ENCODE results near the gene RPRML. TPM values are rescaled to one million over a fixed set of nuclear protein-coding genes. Genes with fewer than 3 reads are reported as not detected.

RPRML gene
- total and polyA plus RNA-seq, 7 donors = 0.32 to 1.4 (median 0.71) TPM; not detected in 4

DNA sequence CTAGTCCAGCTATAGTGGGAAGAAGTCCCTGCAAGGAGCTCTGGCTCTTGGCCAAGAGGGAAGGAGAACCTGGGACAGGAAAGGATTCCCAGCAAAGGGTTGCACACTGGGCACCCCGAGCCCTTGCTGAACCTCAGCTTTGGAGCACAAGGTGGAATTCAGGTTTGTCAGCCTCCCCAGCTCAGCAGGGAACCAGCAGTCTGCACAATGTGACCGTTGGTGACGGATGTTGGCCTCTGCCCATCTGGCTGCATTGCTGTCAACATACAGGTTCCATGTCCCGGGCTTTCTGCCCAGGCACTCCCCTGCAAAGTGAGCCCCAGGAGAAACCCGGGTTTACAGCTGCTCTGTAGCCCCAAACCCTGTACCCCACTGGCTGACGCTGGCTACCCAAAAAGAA is 6.7 kb downstream of the RPRML start:
- Histone ChIP-seq H3K27ac (no peak overlapping the region), H3K36me3 (no peaks in the 10 kb centered on the region), H3K9me3 (no peaks in the 10 kb centered on the region), H3K4me3 (no peak overlapping the region), H3K27me3 (peaks cover 5 to 14% (median 13%) of the 10 kb centered on the region in 3 donors), H3K4me1 (no peaks in the 10 kb centered on the region)
- intact Hi-C loops (cut with DNase I) = no loop called here
- TF ChIP-seq POLR2A (IDR thresholded peaks at IDR 0.05) (no peak), POLR2AphosphoS5 (IDR thresholded peaks at IDR 0.05) (no peak), EP300 (IDR thresholded peaks at IDR 0.05) (no peak)
- TF ChIP-seq, protein P1, sequence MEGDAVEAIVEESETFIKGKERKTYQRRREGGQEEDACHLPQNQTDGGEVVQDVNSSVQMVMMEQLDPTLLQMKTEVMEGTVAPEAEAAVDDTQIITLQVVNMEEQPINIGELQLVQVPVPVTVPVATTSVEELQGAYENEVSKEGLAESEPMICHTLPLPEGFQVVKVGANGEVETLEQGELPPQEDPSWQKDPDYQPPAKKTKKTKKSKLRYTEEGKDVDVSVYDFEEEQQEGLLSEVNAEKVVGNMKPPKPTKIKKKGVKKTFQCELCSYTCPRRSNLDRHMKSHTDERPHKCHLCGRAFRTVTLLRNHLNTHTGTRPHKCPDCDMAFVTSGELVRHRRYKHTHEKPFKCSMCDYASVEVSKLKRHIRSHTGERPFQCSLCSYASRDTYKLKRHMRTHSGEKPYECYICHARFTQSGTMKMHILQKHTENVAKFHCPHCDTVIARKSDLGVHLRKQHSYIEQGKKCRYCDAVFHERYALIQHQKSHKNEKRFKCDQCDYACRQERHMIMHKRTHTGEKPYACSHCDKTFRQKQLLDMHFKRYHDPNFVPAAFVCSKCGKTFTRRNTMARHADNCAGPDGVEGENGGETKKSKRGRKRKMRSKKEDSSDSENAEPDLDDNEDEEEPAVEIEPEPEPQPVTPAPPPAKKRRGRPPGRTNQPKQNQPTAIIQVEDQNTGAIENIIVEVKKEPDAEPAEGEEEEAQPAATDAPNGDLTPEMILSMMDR (IDR thresholded peaks at IDR 0.05) = no peak
- WGBS, 2 donors = 32 to 70% methylated on average over 6 of the region's 6 CpGs
- no peak for DNase-seq

DNA sequence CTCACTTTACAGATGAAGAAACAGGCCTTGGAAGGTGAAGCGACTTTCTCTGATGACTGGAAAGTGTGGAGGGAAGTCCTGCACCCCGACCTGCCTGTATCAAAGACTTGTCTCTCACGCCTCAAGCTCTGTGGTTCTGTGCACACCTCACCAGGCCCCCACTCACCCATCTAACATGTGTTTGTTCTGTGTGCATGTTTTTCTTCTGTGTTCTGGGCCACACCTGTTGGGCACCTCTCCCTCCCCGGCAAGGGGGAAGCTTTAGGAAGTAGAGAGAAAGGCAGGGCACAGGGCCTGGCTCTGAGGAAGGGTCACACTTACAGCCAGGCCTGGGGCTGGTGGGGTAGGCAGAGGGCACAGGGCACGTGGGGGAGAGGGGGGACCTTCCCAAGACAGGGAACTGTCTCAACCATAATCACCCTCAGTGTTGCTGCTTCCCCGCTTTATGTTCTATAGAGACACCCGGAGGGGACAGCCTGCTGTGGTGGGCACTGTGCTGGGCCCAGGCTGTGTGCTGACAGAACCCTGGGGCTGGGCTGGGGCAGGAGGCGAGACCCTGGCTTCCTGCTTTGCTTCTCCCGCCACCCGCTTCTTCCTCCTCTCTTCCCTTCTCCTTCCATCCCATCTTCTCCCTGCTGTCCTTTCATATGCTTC is 7.3 kb downstream of the RPRML start:
- peaks cover 0 to 4% (median 0%) of the 10 kb centered on the region in 4 donors for H3K36me3 ChIP-seq
- H3K27me3 ChIP-seq = peaks cover 0 to 8% (median 8%) of the 10 kb centered on the region in 3 donors
- no peaks in the 10 kb centered on the region for H3K4me1 ChIP-seq
- intact Hi-C loops (cut with DNase I) = no loop called here
- no peak for TF ChIP-seq POLR2A (IDR thresholded peaks at IDR 0.05)
- TF ChIP-seq POLR2AphosphoS5 (IDR thresholded peaks at IDR 0.05) = no peak
- no peak for TF ChIP-seq EP300 (IDR thresholded peaks at IDR 0.05)
- TF ChIP-seq, protein P1 (IDR thresholded peaks at IDR 0.05) = no peak
- WGBS, 2 donors = 67 to 77% methylated on average over 10 of the region's 10 CpGs
- no peak overlapping the region for H3K27ac ChIP-seq
- no peak overlapping the region for H3K4me3 ChIP-seq
- DNase-seq = no peak
- H3K9me3 ChIP-seq = no peaks in the 10 kb centered on the region

DNA sequence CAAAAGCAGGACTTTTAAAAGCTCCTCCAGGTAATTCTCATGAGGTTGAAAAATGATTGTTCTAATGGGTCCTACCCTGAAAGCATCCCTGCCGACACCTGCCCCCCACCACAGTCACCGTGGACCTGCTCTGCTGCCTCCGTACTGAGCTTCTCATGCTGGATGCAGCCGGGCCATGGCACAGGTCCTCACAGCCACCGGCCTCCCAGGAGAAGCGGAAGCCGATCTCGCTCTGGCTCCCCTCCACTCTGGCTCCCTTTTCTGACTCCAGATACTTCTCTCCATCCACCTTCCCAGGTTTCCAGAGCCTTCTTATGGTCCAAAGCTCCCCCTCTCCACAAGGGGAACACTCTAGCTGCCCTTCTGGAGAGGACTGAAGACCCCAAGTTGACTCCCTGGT is 10.2 kb downstream of the RPRML start:
- peak; percentile 32 for DNase-seq
- TF ChIP-seq POLR2A (IDR thresholded peaks at IDR 0.05) = no peak
- TF ChIP-seq EP300 (IDR thresholded peaks at IDR 0.05) = no peak
- no peak for TF ChIP-seq POLR2AphosphoS5 (IDR thresholded peaks at IDR 0.05)
- TF ChIP-seq, protein P1 (IDR thresholded peaks at IDR 0.05) = no peak
- Histone ChIP-seq H3K36me3 (peaks cover 0 to 7% (median 0%) of the 10 kb centered on the region in 4 donors), H3K4me3 (no peak overlapping the region), H3K9me3 (no peaks in the 10 kb centered on the region), H3K27ac (no peak overlapping the region), H3K27me3 (no peaks in the 10 kb centered on the region), H3K4me1 (no peaks in the 10 kb centered on the region)
- 94 to 96% methylated on average over 8 of the region's 8 CpGs for WGBS, 2 donors
- intact Hi-C loops (cut with DNase I) = no loop called here

DNA sequence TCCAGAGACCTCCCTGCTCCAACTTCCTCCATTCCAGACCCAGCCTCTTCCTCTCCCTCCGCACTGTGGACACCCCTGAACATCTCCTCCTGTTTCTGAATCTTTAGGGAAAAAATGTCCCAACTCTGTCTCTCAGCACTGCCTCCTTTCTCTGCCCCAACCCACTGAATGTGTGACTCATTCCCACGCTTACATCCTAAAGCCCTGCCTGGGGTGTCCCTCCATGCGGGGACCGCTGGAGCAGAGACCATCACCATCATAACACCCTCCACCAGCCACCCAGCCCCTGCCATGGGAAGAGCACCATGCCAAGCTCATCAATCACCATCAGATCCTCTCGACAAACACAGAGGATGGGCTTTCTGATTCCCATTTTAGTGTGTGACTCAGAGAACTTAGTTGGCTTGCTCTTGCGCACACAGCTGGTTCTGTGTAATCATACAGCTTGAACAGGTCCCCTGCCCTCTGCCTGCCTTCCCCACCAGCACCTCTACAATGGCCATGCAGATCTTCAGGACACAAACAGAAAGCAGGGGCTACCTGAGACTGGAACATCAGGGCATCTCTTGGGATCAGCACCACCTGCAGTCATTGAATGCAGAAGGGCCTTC is 10.7 kb downstream of the RPRML start:
- 88 to 89% methylated on average over 6 of the region's 6 CpGs for WGBS, 2 donors
- H3K27ac ChIP-seq = no peak overlapping the region
- intact Hi-C loops (cut with DNase I) = no loop called here
- no peak for TF ChIP-seq POLR2AphosphoS5 (IDR thresholded peaks at IDR 0.05)
- no peak for TF ChIP-seq POLR2A (IDR thresholded peaks at IDR 0.05)
- no peak for TF ChIP-seq EP300 (IDR thresholded peaks at IDR 0.05)
- TF ChIP-seq, protein P1 (IDR thresholded peaks at IDR 0.05) = no peak
- no peaks in the 10 kb centered on the region for H3K9me3 ChIP-seq
- H3K36me3 ChIP-seq = peaks cover 0 to 7% (median 0%) of the 10 kb centered on the region in 4 donors
- H3K4me3 ChIP-seq = no peak overlapping the region
- H3K27me3 ChIP-seq = no peaks in the 10 kb centered on the region
- no peaks in the 10 kb centered on the region for H3K4me1 ChIP-seq
- peak; percentile 15 for DNase-seq
